Superior temporal gyrus (tissue), 1 donor: Measurements from ENCODE around the gene CACUL1.

Experiments used
- DNase-seq: peaks from one replicate; pipeline ENCODE4 v3.0.0-alpha.2; 2016; ENCODE audit errors: extremely low spot score

CACUL1 gene

DNA sequence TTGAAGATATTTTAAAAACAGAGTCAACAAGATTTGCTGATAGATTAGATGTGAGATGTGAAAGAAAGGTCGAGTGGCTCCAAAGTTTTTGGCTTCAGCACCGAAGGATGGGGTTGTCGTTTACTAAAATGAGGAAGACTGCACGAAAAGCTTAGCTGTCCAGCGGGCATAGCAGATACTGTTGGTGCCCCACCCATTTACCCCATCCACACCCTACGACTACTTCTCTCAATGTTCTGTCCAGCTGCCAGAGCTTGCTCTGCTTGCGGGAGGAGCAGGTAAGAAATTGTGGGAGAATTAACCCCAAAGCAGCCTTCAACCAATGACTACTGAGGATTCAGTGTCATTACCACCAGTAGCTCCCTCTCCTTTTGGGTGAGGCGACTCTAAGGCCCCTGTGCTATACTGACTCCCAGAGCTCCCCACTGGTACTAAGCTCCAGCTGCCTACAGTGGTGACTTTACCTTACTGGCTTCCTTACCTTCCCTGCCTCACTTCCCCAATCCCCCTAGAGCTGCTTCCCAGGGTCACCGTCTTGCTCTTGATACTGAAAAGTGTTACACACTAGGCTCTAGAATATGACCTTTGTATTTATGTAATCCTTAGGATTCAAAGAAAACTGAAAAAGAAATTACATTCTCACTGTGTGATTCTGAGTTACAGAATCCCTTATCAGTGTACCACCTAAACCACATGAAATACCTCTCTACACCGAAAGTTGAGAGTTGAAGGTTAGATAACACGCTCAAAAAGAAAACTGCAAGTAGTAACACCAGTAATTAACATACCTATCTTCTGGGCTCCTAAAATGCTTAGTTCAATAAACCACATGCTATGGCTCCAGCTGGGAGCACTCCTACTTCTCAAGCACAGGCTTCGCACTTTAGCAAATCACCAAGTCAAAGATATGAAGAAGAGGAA is 22.3 kb downstream of the CACUL1 start:
- DNase-seq: no peak

DNA sequence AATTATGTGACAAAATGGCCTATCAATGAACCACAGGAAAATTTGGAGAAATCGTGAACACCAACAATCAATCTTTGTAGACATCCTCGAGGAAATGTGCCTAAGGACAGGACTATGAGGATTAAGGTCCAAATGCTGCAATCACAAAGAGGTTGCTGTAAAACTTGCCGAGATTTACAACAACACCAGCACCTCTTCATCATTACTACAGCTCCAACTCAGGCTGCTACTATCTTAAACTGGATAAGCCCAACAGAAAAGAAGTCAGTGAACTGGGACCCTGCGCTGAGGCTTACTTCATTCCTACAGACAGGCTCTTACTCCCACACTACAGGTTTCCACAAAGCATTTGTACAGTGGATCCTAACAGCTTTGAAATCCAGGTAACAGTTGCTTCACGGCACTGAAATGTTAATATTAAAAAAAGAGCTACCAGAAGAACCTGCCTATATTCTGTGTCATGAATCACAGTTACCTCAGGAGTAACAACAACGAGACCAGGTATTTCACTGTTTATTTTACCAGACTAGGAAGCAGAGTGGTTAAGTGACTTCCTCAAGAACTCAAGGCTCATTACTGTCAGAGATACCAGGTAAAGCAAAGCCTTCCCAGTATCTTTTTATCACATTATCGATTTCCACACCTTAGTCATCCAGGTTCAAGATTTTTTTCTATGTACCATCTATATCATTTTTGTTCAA is 23.9 kb downstream of the CACUL1 start:
- no peak for DNase-seq

DNA sequence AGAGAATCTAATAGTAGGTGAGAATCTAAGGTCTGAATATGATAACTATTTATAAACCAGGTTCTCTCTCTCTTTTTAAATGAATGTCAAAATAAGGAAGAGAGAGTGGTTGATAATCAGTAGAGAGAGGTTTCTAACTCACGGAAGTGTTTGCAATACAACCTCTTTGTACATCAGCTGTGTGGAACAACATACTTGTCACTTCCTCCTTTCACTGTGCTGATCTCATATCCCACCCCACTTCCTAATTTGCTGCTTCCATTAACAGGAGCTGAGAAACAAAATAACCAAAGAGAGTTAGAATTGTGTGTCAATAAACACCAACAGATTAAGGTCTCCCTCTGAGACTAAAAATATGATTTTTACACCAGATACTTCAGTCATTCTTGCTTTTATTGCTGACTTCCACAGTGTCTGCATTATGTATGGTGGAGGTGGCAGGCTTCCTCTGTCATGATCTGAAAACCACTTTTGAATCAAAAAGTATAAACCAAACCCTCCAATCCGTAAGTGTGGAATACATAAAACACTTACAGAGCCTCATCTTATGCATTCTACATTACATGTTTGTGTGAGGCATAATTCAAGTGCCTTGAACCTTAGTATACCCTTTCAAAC is 25.0 kb downstream of the CACUL1 start:
- DNase-seq: peak; percentile 42

DNA sequence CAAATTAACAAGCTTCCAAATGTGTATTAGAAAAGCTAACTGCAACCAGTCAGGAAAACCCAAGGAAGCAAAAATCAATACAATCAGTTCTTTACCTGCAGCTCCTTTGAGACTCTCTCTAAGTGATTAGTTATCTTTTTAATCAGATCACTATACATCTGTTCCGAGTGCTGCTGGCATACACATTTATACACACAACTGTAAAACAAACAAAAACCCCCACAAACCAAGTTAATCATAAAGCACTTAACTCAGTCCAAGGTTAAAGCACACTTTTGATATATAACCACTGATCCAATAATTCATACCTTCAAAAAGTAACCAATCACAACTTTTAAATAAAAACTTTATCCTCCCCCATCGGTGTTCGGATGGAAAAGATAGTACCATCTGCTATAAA is 25.6 kb downstream of the CACUL1 start:
- DNase-seq: no peak

DNA sequence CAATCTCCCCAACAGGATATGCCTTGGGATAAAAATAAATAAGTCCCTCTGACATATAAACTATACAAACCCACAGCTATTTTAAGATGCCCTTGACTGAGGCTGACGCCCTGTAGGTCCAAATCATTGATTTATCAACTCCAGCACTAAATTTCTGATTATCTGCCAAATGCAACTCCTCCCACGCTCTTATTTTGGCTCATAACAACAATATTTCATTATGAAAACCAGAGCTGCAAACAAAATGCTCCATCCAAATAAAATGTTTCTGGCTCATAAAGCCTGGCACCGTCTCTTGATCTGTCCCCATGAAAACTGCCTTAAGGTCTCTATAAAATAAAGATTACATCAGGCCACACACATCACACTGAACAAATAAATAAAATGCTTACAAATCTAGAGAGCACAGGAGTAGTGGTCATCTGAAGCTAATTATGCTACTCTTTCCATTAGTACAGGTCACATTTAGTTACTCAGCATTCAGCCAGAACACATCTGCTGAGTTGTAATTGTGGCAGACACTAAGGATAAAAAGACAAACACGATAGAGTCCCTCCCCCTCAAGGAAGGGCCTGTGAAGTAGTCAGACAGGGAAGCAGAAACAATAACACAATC is 28.8 kb downstream of the CACUL1 start:
- no peak for DNase-seq

DNA sequence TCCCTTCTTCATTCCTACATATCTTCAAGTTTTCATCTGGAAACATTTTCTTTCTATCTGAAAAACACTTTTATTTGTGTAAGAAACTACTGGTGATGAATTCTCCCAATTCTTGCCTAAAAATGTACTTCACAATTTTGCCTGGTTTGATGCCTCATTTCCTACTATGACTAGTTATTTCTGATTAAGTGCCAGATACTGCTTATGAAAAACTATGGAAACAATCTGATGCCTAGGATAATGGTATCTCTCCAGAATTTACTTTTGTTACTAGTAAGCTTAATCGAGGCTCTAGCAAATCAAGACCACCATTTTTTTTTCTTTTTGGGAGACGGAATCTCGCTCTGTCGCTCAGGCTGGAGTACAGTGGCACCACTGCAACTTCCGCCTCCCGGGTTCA is 31.3 kb downstream of the CACUL1 start:
- DNase-seq: no peak

DNA sequence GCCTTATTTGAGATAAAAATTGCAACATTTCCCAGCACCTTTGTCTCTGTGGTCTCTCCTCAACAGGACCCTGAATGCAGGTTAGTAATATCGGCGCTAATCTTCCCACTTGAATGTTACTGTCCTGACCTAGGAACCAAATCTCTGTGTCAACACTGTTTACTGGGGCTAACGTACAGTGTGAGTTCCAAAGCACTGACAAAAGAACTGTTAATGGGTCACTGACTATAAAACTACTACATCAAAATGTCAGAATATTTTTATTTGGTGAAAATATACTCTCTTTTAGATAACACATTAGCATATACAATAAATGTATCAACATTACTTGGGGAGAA is 33.3 kb downstream of the CACUL1 start:
- DNase-seq: no peak

DNA sequence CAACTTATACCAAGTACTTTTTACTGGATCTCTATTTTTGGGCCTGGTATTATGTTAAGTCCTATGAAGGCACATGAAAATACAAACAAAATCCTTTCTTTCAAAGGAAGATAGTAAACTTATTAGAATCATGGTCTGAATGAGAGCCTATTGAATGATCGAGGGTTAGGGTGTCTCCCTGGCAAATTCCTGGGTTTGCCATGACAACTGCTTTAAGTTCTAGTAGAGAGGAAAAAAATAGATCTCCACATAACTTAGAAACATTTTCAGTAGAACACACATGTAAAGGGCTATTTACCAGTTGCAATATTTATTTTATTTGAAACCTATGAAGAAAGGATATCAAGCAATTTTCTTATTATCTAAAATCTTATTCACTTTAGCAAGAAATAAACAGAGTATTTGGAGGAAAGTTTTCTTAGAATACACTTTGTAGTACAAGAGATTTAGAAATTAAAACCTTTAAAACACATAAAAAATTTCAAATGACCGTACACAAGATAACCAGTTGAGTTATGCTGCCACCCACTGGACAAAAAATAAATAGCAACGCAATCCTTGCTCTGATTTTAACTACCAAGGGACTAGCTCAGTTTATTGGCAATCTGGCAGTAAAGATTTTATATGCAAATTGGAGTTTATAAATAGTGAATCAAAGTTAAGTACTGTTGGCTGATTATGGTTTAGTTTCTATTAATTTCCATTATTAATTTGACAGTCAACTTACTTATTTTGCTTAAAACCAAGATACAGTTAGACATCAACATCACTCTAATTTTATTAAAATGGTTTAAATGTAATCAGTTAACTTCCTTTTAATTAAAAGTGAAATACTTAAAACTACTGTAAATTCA is 33.9 kb downstream of the CACUL1 start:
- peak; percentile 93 for DNase-seq

DNA sequence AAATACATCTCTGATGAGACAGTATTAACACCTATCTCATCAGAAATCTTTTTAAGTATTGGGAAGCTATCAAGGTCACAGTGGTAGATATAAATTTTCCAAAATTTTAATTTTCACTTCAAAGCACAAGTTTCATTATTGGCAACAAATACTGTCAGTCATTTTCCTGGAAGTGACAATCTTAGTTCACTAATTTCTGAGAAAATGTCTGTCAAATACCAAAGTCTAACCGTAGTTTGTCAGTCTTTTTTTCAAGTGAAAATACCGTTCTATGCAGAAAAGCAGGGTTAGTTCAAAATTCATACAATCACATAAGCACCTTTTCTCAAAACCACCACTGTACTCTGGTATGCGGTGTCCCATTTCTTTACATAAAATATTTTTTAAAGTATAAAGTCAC is 40.4 kb downstream of the CACUL1 start:
- no peak for DNase-seq

DNA sequence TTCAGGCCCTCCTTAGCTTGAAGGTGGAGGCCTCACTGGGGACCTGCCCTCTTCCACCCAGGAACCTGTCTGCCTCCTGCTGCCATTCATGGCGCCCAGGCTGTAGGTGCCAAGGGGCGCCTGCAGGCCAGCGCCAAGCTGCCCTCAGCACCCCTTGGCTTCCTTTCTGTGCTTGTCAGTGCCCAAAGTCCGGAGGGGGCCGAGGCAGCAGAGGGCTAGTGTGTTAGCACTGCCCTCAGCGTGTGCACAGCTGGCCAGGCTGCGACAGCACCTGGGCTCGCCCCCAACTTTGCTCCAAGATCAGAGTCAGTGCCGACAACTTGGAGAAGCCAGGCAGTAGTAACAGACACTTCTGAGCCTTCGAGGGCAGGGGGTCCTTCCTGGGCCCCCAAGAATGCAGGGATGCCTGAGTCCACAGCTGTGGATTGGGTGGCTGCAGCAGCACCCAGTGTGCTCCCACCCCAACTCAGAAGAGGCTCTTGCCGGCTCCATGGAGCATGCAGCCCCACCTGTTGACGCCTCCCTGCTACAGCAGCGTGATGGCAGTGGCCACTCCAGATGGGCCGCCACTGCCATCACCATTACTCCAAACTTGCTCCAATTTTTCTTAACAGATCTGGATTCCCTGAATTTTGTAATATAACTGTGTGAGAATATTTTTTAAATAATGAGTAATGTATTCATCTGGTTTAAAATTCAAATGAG is 41.7 kb downstream of the CACUL1 start:
- DNase-seq: no peak

DNA sequence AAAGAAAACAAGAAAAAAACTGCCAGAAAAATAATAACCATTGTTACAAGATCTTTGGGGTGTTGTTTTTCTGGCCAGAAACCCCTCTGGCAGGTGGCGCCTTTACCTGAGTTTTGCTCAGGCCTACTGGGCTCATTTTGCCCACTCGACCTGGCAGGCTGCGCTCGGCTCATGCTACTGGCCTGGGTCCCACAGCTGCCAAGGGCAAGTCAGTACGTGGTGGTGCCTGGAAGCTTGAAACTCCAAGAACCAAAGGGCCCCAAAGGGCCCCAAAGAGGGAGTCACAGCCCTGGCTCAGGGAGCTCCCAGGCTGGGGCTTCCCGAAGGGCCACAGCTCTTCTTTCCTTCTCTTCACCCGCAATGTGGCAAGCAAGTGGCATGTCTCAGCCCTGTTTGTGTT is 42.7 kb downstream of the CACUL1 start:
- DNase-seq: no peak

DNA sequence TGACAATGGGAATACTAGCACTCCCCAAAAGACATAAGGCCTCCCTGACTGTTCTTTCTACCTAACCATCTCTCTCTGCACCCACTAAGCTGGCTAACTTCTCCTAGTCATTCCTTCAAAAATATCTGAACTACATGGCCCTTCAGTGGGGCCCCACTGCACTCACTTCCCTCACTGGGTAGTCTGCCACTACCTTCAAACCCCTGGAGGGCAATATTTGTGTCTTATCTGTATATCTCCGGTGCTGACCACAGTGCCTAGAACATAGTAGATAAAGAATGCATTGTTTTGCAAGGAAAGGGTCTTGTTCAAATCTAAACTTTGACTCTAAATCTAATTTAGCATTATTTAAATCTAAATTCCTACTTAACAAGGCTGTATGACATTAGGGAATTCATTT is 44.3 kb downstream of the CACUL1 start:
- DNase-seq: no peak

DNA sequence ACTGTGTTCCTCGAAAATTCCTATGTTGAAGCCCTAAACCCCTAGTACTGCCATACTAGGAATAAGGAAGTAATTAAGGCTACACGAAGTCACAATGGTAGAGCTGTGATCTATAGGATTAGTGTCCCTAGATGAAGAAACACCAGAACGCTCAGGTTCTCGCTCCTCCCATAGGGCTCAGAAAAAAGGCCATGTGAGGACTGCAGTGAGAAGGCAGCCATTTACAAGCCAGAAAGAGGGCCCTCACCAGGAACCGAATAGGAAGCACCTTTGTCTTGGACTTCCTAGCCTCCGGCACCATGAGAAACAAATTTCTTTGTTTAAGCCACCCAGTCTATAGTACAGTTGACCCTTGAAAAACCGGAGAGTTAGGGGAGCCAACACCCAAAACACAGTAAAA is 46.2 kb downstream of the CACUL1 start:
- DNase-seq: no peak

DNA sequence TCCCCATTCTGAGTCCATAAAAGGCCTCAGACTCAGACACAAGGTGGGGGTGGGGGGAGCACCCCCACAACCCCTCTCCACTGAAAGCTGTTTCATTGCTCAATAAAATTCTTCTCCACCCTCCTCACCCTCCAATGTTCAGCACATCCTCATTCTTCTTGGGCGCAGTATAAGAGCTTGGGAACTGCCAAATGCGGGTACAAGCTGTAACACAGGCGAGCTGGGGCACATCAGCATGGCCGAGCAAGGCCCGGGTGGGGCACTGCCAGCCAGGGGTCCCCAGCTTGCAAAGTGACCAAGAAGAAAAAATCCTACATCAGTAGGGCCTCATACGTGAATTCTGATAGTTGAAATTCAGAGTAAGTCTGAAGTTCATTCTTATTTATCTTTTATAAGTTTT is 50.1 kb downstream of the CACUL1 start:
- DNase-seq: no peak

DNA sequence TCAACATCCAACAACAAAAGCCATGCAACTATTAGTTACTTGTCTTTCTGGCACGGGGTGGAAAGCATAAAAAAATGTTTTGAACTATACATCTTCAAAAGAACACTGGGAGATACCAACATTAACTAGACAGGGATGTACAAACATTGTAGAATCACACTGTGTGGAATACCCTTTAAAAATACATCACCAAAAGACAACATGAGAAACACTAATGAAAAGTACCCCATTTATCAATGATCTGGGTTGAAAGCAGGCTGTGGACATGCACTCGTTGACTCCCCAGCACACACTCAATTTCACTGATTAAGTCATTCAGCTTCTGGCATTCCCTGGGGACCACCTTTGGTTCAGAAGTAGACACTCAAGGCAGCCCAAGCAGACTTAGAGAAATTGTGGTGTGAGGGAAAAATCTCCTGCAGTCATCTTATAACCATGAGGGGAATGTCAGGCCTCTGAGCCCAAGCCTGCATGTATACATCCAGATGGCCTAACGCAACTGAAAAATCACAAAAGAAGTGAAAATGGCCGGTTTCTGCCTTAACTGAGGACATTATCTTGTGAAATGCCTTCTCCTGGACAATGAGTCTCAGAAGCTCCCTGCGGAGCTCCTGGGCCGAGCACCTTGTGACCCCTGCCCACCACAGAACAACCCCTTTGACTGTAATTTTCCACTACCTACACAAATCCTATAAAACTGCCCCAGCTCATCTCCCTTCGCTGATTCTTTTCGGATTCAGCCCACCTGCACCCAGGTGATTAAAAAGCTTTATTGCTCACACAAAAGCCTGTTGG is 53.0 kb downstream of the CACUL1 start:
- no peak for DNase-seq

DNA sequence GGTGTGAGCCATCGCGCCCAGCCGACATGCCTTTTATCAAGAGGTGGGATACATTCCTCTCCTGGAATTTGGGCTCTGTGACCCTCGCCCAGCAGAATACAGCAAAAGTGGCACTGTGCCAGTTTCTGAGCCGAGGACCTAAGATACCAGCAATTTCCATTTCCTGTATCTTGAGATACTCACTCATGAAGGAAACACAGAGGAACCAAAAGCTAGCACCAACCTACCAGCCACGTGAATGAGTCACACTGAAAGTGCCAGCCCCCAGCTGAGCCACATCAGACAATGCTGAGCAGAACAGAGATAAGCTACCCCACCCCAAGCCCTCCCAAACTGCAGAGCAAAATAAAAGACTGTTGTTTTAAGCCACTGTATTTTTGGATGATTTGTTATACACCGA is 56.3 kb downstream of the CACUL1 start:
- no peak for DNase-seq

DNA sequence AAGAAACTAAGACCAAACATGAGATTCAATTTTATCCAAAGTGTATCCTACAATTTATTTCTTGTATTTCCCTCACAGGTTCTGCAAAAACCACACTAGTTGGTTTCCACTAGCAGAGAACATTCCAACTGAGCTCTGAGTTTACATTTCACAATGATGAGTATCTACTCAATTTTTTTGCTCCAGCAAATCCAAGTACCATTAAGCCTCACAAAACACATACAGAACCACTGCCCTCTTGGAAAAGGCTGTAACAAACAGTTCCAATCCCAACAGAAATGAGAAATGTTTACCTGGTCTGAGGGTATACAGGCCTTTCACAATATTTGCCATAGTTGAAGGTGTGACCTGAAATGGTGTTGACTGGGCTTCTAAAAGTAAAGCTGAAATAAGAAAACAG is 59.9 kb downstream of the CACUL1 start:
- no peak for DNase-seq

DNA sequence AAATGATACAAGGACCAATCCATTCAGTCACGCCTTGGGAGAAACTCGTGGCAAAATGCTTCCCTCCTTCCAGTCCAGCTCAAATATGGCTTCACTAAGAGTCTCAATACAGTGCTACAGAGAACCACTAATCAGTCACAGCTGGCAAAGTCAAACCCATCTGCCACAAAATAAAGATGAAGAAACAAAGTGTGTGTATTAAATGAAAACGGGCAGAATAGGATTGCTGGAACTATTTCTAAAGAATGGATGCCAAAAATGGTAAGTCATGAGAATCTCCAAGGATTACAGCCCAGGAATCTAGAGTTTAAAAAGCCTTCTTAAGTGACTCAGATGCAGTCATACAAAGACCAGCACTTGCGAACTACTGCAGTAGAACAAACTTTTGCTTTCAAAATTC is 61.9 kb downstream of the CACUL1 start:
- DNase-seq: no peak

DNA sequence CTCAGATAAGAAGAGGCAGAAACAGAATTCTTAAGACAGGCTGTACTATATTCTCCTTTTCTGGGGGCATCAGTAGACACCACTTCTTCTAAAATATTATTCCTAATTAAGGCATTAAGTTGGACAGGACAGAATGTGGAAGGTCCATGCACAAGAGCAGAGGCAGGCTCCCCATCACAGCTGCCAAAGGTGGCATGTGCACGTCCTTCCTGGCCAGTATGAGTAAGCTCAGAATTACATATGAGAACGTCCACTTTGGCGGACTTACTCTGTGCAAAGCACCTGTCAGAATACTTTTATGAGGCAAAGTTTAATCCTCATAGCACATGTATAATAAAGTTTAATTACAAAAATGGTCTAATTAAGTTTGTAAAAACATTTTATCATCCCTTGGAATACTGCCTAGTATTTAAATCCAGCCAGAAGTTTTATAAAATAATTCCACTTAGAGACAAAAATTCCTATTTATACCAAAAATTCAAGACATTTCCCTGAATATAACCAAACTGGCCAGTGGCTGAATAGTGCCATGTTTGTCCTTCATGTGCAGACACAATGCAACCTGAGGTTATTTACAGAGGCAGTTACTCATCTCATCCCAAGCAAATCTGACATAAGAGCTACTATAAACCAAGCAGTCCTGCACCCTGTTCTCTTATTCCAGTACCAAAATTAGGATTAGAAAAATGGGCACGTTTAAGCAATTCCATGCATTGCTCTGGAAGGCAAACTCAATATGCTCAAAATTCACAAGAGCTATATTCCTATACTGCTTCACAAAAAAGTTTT is 65.5 kb downstream of the CACUL1 start:
- no peak for DNase-seq
